Thoracic aorta (tissue), 2 donors: ENCODE data around the gene SLC2A4RG. TPM values are rescaled to one million over a fixed set of nuclear protein-coding genes. Genes with fewer than 3 reads are reported as not detected.
A peak's percentile ranks its signal among the peaks of the same experiment; 100 is the strongest.

Experiments
- ATAC-seq: fragments of 150-250 bp; one replicate; pipeline ENCODE4 v1.8.0; 2017; ENCODE audit warnings: low read depth; ENCODE audit not compliant: insufficient number of reproducible peaks, low FRiP score
- DNase-seq: peaks from one replicate; pipeline ENCODE4 v3.0.0-alpha.2; 2020; ENCODE audit warnings: low spot score
- H3K27ac ChIP-seq, 2 donors: fragments of 200-600 bp; sonication (generic); 1 replicate in 1 of 2; 2 replicates in 1 of 2; pipeline ENCODE4 v1.5.1; 2016; ENCODE audit warnings: mild to moderate bottlenecking in 2 of 2, moderate library complexity in 2 of 2
- H3K27me3 ChIP-seq: fragments of 200-600 bp; sonication (generic); replicated peaks from 2 replicates; pipeline ENCODE4 v1.6.0; 2016; ENCODE audit warnings: mild to moderate bottlenecking; ENCODE audit not compliant: insufficient read depth
- H3K36me3 ChIP-seq: fragments of 200-600 bp; sonication (generic); one replicate; pipeline ENCODE4 v1.5.1; 2016
- H3K4me1 ChIP-seq, 2 donors: fragments of 200-600 bp; sonication (generic); 1 replicate in 1 of 2; 2 replicates in 1 of 2; pipeline versions ENCODE4 v1.5.1 to v1.6.0; 2016; ENCODE audit warnings: low read depth in 2 of 2, mild to moderate bottlenecking in 1 of 2; ENCODE audit not compliant: control insufficient read depth in 1 of 2
- H3K4me3 ChIP-seq: fragments of 200-600 bp; sonication (generic); 2 replicates; pipeline ENCODE4 v1.5.1; 2016; ENCODE audit warnings: mild to moderate bottlenecking
- H3K9me3 ChIP-seq: fragments of 200-600 bp; sonication (generic); 2 replicates; pipeline ENCODE4 v1.5.1; 2016
- CTCF ChIP-seq: fragments of 200-600 bp; sonication (generic); IDR thresholded peaks from one replicate; pipeline ENCODE4 v1.5.1; 2019; ENCODE audit warnings: antibody characterized with exemption
- total RNA-seq, 2 donors: library from RNA; depleted of rRNA; stranded (reverse); fragments of >200 nt; gene quantifications; one replicate each; pipeline versions ENCODE4 v1.1.0 to v1.2.3, GENCODE V29; 2016

SLC2A4RG gene
- total RNA-seq, 2 donors from 2014 or later = 36.2 to 103 TPM

DNA sequence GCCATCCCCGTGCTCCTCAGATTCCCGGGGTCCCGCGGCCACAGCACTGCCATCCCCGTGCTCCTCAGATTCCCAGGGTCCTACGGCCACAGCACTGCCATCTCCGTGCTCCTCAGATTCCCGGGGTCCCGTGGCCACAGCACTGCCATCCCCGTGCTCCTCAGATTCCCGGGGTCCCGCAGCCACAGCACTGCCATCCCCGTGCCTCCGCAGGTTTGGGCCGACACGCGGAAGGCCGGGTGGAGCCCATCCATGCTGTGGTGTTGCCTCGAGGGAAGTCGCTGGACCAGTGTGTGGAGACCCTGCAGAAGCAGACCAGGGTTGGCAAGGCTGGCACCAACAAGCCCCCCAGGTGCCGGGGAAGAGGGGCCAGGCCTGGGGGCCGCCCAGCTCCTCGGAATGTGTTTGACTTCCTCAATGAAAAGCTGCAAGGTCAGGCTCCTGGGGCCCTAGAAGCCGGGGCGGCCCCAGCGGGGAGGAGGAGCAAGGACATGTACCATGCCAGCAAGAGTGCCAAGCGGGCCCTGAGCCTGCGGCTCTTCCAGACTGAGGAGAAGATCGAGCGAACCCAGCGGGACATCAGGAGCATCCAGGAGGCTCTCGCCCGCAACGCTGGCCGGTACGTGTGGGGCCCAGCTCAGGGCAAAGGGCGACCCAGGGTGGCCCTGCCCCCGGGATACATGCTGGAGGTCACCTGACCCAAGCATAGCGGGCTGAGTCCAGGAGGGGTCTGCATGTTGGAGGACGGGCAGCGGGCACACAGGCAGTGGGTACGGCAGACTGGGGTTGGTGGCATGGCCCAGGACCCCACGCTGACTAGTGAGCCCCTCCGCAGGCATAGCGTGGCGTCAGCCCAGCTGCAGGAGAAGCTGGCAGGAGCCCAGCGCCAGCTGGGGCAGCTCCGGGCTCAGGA, 4.4 kb upstream of the SLC2A4RG start:
- peaks cover 29% of the 10 kb centered on the region for H3K36me3 ChIP-seq
- TF ChIP-seq CTCF = no peak
- H3K9me3 ChIP-seq = no peaks in the 10 kb centered on the region
- DNase-seq (no peak), ATAC-seq (no peak)
- no peaks in the 10 kb centered on the region for H3K27me3 ChIP-seq
- peaks cover 8 to 12% of the 10 kb centered on the region in 2 donors for H3K4me1 ChIP-seq
- H3K27ac ChIP-seq = no peak overlapping the region
- H3K4me3 ChIP-seq = no peak overlapping the region

- no peak within 1 kb of the TSS for H3K27ac ChIP-seq
- DNase-seq (no peak), ATAC-seq (no peak)
- H3K4me1 ChIP-seq = peaks cover 9 to 15% of the 10 kb centered on the region in 2 donors
- no peaks in the 10 kb centered on the region for H3K27me3 ChIP-seq
- H3K9me3 ChIP-seq = no peaks in the 10 kb centered on the region
- peak within 1 kb of the TSS; percentile 44 for H3K4me3 ChIP-seq
- TF ChIP-seq CTCF = no peak
- peaks cover 29% of the 10 kb centered on the region for H3K36me3 ChIP-seq
Observed at GRCh38 chr20:63735859-63736718, 3.5 kb upstream of the SLC2A4RG start, which contains the start of gene LIME1. TSS of gene LIME1 (plus strand) at chr20:63736664. CDS start at chr20:63737550, 886 bp downstream.

DNA sequence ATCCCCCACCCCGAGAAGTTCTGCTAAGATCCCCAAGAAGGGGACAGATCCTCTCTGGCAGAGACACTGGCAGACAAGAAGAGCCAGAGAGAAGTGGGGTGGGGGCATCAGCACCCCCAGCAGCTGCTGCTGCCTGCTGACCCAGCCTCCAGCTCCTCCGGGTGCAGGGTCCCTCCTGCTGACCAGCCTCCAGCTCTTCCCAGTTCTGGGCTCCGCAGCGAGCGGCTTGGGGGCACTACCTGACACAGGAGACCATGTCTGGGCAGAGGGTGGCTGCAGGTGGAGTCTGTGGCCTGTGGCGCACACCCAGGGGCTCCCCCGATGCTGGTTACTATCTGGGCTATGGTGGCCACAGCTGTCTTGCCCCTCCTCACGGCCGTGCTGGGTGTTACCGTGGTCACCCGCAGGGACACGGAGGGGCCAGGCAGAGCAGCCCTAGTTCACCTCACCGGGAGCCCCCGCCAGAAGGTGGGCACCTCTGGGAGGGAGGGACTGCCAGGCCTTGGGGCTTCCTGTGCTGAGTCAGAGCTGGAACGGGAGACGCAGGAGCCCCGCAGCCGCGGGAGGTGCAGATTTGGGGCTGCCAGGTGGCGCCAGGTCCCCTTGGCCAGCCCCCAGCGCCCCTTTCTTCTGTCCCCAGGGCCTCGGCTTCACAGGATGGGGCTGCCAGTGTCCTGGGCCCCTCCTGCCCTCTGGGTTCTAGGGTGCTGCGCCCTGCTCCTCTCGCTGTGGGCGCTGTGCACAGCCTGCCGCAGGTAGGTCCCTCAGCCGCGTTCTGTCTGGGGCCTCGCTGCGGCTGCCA, 2.5 kb upstream of the SLC2A4RG start:
- Histone ChIP-seq H3K36me3 (peaks cover 37% of the 10 kb centered on the region), H3K4me1 (peaks cover 17 to 24% of the 10 kb centered on the region in 2 donors), H3K4me3 (peak overlapping the region; percentile 44), H3K9me3 (no peaks in the 10 kb centered on the region), H3K27ac (no peak overlapping the region), H3K27me3 (no peaks in the 10 kb centered on the region)
- TF ChIP-seq CTCF = no peak
- DNase-seq (no peak), ATAC-seq (no peak)

- Histone ChIP-seq H3K36me3 (peaks cover 39% of the 10 kb centered on the region), H3K4me1 (peaks cover 17 to 24% of the 10 kb centered on the region in 2 donors), H3K9me3 (no peaks in the 10 kb centered on the region), H3K27ac (no peak overlapping the region), H3K4me3 (peak overlapping the region; percentile 44), H3K27me3 (no peaks in the 10 kb centered on the region)
- ATAC-seq (no peak), DNase-seq (no peak)
- TF ChIP-seq CTCF = no peak
Observed at GRCh38 chr20:63737695-63737944, 2.0 kb upstream of the SLC2A4RG start.
